Stimulated activated CD8-positive, alpha-beta memory T cell treated with anti-CD3 and anti-CD28 coated beads, Interleukin-4, amount 100 ng/mL, for 48 hours (primary cell): ENCODE data around the gene TPM2.
A peak's percentile ranks its signal among the peaks of the same experiment; 100 is the strongest.
"Not testable (repeated sequence)": the region's sequence is repeated elsewhere in the genome, so short reads cannot be mapped to it uniquely, and the experiment has no call there.

Source experiments
- DNase-seq: peaks from one replicate; pipeline ENCODE4 v3.0.0-alpha.2; 2020

TPM2 gene

DNA sequence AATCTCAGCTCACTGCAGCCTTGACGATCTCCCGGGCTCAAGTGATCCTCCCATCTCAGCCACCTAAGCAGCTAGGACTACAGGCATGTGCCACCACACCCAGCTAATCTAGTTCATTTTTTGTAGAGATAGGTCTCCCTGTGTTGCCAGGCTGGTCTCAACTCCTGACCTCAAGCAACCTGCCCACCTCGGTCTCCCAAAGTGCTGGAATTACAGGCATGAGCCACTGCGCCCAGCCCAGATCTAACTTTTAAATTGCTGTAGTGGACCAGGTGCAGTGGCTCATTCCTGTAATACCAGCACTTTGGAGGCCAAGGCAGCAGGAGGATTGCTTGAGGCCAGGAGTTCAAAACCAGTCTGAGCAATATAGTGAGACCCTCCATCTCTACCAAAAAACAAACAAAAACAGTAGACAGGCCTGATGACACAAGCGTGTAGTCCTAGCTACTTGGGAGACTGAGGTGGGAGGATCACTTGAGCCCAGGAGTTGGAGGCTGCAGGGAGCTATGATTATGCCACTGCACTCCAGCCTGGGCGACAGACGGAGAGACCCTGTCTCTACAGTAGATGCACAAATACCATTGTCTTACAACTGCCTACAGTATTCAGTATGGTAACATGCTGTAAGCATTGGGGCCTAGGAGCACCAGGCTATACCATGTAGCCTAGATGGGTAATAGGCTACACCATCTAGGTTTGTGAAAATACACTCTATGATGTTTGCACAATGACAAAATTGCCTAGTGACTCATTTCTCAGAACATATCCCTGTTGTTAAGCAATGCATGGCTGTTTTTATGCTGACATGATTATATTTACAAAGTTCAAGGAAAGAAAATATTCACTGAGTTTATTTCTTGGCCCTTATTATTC lies 37.5 kb downstream of the TPM2 start:
- DNase-seq: no peak

DNA sequence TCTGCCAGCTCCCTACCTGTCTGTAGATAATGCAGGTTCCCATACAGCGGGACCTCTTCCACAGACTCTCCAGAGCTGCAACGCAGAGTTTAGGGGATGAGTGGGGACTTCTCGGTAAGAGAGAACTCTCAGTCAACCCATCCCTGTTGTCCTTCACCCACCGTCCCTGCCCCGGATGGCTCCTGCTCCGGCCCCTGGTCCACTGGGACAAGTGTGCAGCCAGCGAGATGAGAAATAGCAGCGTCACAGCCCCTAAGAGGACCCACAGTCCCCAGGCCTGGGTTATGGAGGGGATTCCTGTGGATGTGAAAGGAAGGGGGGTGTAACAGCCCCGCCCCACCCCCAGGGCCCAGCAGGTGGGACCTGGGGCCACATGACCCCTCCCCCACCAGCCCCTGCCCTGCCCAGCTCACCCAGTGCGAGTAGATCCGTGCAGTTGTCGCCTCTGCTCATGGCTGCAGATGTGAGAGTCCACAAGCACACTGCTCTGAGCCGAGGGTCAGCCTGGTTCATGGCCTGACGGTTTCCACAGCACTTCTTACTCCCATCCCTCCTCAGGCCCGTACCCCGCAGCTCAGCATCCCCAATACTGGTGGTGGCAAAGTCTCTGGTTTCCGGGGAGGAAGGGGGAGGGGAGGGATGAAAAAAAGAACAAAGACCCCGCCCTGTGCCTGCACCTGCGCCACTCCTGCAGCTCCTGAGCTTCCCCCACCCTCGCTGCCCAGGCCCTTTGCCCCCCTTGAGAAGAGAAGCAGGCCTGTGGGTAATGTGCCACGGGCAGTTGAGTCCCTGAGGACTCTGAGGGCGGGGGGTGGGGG lies 39.2 kb downstream of the TPM2 start, which contains the start of gene SIT1:
Gene SIT1, minus strand, starts transcription at position 591 of the 818 bp plus-strand sequence. Its CDS starts 78 bp downstream, at position 513.
- DNase-seq: peak; percentile 63

DNA sequence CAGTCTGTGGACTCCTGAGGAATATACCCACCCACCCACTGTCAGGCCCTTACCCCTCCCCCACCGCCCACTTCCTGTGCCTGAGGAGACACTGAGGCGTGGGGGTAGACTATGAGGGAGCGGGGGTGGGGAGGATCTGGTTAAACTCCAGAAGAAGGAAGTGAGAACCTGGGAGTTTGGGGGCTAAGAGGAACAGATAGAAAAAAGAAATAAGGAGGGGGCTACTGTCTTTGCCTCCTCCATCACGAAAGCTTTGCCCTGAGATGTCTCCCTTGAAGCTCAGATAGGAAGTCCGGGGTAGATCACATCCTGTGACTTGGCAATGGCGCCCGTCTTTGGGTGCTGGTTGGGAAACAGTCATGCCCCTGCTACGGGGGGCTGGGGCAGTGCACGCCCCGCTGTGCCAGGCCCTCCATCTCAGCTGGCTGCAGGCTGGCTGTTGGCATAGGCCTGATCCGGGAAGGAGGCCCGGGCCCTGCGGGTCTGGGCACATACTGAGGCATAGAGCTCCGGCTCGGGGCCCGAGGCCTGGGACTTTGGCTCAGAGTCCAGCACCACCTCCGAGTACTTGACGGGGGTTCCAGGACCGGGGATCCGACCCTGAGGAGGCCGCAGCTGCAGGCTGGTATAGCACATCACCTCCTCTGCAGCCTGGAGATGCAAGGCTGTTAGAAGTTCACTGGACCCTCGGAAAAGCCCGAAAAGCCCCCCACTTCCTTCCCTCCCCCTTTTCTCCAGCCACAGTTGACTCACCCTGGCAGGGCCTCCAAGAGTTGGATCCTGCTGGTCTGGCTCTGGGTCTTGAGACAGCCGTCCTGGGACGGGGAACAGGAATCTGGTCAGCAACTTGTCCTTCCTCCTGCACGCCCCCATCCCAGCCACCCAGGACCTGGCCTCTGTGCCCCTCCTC lies 40.0 kb downstream of the TPM2 start:
- peak; percentile 69 for DNase-seq

DNA sequence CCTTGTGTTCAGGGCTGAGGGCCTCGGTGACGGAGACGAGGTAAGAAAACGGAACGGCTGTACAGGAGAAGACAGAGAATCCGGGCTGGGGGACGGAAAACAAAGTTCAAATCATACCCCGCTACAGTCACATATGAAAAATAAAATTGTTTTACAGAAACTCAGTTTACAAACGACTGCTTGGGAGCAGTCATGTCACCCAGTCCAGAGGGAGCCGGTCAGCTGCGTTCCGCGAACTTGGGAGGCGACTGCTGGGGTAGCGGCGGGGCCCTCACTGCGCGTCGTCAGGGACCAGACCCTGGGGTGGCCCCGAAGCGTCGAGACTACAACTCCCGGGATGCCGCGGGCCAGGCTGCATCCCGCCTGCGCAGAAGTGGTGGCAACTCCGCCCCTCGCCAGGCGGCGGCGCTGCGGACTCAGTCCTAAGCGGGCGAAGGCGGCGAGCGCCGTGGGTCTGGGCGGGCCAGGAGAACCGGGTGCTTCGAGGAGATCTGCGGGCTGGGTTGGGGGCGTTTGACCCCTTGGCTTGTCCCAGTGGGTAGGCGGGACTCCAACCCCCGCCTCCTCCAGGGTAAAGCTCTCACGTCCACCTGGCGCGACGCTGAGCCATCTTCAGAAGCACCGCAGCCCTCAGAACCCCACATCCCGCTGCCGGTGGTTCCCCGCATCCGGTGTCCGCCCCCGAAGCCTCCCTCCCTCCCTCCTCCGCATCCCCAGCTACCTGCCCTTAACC lies 43.0 kb downstream of the TPM2 start:
- DNase-seq: peak; percentile 94

DNA sequence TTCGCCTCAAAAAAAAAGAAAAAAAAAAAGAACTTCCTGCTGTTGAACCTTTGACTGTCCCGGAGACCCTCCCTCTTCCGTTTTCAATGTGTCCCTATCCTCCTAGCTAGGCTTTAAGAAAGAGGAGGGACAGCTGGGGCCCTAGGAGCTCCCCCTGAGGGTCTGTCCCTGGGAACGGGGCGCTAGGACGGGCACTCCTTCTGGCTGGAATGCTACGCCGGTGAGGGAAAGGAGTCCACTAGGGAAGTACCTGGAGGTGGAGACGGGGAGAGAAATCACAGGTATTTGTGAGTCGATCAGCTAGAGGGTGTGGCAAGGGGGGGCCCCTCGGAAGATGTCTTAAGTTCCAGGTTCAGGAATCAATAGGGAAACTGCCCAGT lies 43.6 kb downstream of the TPM2 start:
- DNase-seq: no peak

DNA sequence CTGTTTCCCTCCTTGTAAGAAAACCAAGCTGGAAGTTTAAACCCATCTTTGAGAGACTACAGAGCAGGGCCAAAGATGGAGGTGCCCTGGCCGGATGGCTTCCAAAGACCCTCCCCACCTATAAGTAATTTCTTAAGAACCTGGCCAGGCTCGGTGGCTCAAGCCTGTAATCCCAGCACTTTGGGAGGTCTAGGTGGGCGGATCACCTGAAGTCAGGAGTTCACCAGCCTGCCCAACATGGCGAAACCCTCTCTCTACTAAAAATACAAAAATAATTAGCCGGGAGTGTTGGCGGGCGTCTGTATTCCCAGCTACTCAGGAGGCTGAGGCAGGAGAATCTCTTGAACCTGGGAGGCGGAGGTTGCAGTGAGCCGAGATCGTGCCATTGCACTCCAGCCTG lies 44.0 kb downstream of the TPM2 start:
- DNase-seq: not testable (repeated sequence)

DNA sequence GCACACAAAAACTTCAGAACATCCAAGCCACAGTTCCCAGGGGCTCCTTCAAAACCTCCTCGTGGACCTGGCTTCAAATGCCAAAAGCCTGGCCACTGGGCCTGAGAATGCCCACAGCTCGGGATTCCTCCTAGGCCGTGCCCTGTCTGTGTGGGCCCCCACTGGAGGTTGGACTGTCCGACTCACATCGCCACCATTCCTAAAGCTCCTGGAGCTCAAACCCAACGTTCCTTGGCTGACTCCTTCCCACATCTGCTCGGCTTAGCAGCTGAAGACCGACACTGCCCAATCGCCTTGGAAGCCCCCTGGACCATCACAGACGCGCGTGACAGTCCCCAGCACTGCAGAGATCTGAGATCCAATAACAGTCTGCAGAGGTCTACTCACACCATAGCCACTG lies 46.7 kb downstream of the TPM2 start:
- no peak for DNase-seq

DNA sequence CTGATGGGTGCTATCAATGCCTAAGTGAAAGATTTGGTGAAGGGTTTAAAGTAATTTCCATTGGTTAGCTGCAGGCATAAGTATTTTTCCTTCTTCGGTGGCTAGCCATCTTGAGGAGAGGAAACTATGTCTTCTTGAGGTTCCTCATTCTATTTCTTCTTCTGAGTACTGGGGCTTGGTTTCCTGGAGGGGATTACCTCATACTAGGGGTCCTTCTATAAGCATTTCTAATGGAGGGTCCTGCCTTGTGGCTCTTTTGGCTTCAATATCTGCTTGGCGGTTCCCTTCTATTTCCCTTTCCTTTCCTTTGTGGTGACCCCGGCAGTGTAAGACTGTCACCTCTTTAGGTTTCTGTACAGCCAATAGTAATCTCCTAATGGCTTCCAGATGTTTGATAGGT lies 48.2 kb downstream of the TPM2 start:
- DNase-seq: not testable (repeated sequence)

DNA sequence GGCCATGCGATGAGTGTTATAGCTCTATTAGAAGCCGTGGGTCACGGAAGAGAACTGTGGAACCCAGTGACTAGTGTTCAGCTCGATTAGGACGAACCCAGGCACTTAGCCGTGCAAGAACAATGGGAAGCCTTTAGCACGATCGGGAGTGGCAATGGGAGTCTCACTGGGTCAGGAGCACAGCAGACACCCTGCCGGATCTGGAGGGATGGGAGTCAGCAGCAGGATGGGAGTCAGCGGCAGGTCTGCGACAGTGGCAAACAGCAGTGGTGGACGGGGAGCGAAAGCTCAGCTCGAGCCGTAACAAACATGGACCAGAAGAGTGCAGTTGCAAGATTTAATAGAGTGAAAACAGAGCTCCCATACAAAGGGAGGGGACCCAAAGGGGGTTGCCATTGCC lies 49.3 kb downstream of the TPM2 start:
- DNase-seq: not testable (repeated sequence)

DNA sequence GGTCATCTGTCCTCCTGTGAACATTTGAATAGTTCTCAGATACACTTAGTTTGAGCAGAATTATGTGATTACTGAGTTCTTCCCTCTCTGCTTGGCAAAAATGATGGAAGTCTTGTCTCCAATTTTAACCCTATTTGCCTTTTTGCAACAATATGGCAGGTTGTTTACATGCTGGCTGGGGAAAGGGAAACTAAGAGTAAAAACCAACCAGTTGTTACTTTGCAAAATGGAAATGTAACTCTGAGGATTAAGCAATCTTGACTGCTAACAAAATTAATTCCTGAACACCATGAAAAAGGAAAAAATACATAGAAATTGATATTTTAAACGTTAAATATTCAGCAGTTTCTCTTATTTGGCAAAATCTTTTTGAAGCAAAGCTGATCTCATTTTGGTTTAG lies 50.1 kb downstream of the TPM2 start:
- DNase-seq: no peak

DNA sequence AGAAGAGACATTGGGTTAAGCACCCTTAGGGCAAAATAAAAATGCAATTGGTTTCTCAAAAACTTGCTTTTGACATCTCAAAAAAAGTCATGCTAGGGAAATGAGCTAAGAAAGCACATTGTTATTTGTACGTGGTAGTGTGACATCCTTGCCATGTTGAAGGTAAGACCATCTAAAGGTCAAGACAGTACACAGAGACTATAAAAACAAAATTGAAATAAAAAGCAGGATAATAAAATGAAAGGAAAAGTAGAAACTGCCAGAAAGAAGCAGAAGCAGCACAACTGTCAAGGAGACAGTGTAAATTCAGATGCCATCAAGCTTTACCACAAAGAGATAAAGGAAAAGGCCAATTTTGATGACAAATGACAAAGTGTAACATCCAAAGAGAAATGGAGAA lies 50.5 kb downstream of the TPM2 start:
- not testable (repeated sequence) for DNase-seq

DNA sequence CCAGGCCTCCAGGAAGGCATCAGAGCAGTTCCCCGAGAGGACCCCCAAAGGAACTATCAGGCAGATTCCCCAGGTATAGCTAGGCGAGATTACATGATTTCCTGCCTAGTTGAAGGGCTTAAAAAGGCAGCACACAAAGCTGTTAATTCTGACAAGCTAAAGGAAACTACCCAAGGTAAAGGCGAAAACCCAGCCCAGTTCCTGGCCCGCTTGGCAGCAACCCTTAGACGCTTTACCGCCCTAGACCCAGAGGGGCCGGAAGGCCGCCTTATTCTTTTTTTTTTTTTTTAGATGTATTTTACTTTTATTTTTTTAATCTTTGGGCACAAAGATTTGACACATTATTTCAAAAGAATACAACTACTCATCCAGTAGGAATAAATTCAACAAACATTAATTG lies 51.0 kb downstream of the TPM2 start:
- DNase-seq: not testable (repeated sequence)

DNA sequence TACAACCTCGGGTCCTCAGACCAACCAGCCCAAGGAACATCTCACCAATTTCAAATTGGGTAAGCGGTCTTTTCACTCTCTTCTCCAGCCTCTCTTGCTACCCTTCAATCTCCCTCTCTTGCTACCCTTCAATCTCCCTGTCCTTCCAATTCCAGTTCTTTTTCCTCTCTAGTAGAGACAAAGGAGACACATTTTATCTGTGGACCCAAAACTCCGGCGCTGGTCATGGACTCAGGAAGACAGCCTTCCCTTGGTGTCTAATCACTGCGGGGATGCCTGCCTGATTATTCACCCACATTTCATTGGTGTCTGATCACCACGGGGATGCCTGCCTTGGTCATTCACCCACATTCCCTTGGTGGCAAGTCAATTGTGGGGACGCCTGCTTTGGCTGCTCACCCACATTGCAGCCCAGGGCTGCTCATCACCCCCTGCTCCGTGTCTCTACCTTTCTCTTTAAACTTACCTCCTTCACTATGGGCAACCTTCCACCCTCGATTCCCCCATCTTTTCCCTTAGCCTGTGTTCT lies 52.2 kb downstream of the TPM2 start:
- not testable (repeated sequence) for DNase-seq

DNA sequence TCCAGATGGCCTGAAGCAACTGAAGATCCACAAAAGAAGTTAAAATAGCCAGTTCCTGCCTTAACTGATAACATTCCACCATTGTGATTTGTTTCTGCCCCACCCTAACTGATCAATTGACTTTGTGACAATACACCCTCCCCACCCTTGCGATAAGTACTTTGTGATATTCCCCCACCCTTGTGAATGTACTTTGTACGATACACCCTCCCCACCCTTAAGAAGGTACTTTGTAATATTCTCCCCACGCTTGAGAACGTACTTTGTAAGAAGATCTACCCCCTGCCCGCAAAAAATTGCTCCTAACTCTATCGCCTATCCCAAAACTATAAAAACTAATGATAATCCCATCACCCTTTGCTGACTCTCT lies 52.9 kb downstream of the TPM2 start:
- DNase-seq: not testable (repeated sequence)

DNA sequence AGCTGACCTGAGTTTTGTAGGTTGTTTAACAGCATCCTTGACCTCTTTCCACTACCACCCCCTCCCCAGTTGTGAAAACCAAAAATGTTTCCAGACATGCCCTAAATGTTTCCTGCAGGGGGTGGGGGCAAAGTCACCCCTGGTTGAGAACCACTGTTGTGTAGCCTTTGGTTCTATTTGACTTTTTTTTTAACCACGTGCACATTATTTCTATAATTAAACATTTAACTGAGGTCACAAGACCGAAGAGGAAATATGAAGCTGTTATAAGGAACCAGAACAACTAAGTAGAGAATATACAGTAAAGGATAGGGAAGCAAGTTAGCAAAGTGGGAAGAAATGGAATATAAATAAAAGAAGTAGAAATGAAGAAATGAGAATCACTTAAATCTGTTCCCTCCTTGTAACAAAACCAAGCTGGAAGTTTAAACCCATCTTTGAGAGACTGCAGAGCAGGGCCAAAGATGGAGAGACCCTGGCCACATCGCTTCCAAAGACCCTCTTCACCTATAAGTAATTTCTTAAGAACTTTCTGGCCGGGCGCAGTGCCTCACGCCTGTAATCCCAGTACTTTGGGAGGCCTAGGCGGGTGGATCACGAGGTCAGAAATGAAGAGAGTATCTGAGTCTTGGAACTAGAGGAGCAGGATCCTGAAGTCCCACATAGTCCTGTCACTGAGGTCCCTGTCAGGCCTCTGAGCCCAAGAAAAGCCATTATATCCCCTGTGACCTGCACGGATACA lies 53.4 kb downstream of the TPM2 start:
- no peak for DNase-seq

DNA sequence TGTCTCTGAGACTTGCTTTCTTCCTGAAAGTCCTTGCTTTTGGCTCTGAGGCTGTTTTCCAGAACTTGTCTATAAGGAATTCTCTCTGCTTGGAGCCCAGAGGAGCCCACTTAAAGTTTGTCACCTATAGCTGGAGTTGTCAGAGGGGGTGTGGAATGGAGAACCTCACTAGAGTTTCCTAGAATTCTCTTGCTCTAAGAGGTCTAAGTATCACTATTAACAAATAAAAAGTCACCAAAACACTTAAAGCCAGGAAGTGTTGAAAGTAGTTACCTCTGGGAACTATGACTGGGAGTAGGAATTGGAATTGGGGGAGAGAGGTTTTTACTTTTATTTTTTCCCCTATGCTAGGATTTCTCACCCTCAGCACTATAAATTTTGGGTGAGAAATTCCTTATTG lies 54.0 kb downstream of the TPM2 start:
- no peak for DNase-seq
